Breast epithelium (tissue), 3 donors: ENCODE results near the gene NRXN3.

Source experiments
- POLR2A ChIP-seq: fragments of 450-650 bp; IDR thresholded peaks from one replicate; pipeline ENCODE4 v1.6.1; 2016; ENCODE audit warnings: antibody characterized with exemption, mild to moderate bottlenecking, moderate library complexity
- POLR2AphosphoS5 ChIP-seq, 3 donors: sonication (generic); formaldehyde crosslinking; IDR thresholded peaks; one replicate each; pipeline ENCODE4 v1.6.1; 2017; ENCODE audit warnings: antibody characterized with exemption in 3 of 3
- TF ChIP-seq, protein P1 (sequence below), 3 donors: fragments of 450-650 bp; IDR thresholded peaks; one replicate each; pipeline ENCODE4 v1.5.1; 2016 to 2017; ENCODE audit warnings: antibody characterized with exemption in 3 of 3, mild to moderate bottlenecking in 3 of 3, moderate library complexity in 3 of 3

DNA sequence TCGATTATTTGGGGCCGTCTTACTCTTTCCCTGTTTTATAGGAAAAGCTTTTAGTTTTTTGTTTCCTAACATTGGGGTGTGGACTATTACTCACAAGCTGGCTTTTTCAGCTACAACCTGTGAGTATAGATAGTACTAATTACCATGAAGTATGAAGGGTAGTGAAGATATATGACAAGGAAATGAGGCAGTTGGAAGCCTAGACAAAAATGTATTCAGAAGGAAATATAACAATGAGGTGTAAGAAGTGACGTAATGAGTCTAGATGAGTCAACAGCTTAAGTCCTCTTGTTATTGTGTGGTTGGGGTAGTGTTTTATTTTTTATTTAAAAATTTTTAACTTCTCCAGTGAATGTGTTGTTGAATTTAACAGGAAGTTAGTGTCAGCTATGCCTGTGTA is 804.5 kb downstream of the NRXN3 start:
- TF ChIP-seq POLR2A = no peak
- TF ChIP-seq, protein P1, sequence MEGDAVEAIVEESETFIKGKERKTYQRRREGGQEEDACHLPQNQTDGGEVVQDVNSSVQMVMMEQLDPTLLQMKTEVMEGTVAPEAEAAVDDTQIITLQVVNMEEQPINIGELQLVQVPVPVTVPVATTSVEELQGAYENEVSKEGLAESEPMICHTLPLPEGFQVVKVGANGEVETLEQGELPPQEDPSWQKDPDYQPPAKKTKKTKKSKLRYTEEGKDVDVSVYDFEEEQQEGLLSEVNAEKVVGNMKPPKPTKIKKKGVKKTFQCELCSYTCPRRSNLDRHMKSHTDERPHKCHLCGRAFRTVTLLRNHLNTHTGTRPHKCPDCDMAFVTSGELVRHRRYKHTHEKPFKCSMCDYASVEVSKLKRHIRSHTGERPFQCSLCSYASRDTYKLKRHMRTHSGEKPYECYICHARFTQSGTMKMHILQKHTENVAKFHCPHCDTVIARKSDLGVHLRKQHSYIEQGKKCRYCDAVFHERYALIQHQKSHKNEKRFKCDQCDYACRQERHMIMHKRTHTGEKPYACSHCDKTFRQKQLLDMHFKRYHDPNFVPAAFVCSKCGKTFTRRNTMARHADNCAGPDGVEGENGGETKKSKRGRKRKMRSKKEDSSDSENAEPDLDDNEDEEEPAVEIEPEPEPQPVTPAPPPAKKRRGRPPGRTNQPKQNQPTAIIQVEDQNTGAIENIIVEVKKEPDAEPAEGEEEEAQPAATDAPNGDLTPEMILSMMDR (IDR thresholded peaks at IDR 0.05) = no peak
- TF ChIP-seq POLR2AphosphoS5 (IDR thresholded peaks at IDR 0.05) = no peak
